GM19035 (cell line): ENCODE results near the gene APOL1.
"Not testable (repeated sequence)": the region's sequence is repeated elsewhere in the genome, so short reads cannot be mapped to it uniquely, and the experiment has no call there.

Source experiments
- ATAC-seq: cut with Tn5 transposase; IDR thresholded peaks from one replicate; pipeline ENCODE4 v1.9.1; 2021; ENCODE audit not compliant: unreplicated experiment

Gene APOL1

GRCh38 chr22:36244522-36245391, 8.2 kb upstream of the APOL1 start:
- no peak for ATAC-seq

- ATAC-seq, result no peak
Observed at GRCh38 chr22:36245805-36246356, 7.1 kb upstream of the APOL1 start.

- ATAC-seq, result no peak
Observed at GRCh38 chr22:36246718-36247117, 6.2 kb upstream of the APOL1 start.

GRCh38 chr22:36247955-36248354, 5.0 kb upstream of the APOL1 start:
- ATAC-seq, result no peak

GRCh38 chr22:36249160-36249559, 3.8 kb upstream of the APOL1 start:
- no peak for ATAC-seq

GRCh38 chr22:36250292-36250960, 2.5 kb upstream of the APOL1 start:
- not testable (repeated sequence) for ATAC-seq

- not testable (repeated sequence) for ATAC-seq
Observed at GRCh38 chr22:36251979-36252608, 839 bp upstream of the APOL1 start.

- no peak for ATAC-seq
Observed at GRCh38 chr22:36253523-36254490, 874 bp downstream of the APOL1 start.

GRCh38 chr22:36255572-36255971, 2.6 kb downstream of the APOL1 start:
- not testable (repeated sequence) for ATAC-seq

GRCh38 chr22:36256478-36256877, 3.5 kb downstream of the APOL1 start:
- no peak for ATAC-seq

GRCh38 chr22:36257308-36257707, 4.4 kb downstream of the APOL1 start:
- ATAC-seq, result no peak

GRCh38 chr22:36257948-36258670, 5.2 kb downstream of the APOL1 start:
- no peak for ATAC-seq

- ATAC-seq, result no peak
Observed at GRCh38 chr22:36258701-36259614, 6.0 kb downstream of the APOL1 start.

GRCh38 chr22:36259615-36260300, 6.8 kb downstream of the APOL1 start:
- no peak for ATAC-seq

GRCh38 chr22:36261675-36262074, 8.7 kb downstream of the APOL1 start:
- not testable (repeated sequence) for ATAC-seq

GRCh38 chr22:36262307-36262706, 9.4 kb downstream of the APOL1 start:
- ATAC-seq, result not testable (repeated sequence)

- not testable (repeated sequence) for ATAC-seq
Observed at GRCh38 chr22:36263216-36263673, 10.3 kb downstream of the APOL1 start.
